ENCODE results near the gene SHANK3. TPM values are rescaled to one million over a fixed set of nuclear protein-coding genes. Genes with fewer than 3 reads are reported as not detected.

Gene SHANK3
- total and polyA plus RNA-seq, 2 experiments from 2014 or later, result 0.52 to 4.9 TPM

GRCh38 chr22:50701076-50701419, 28.4 kb downstream of the SHANK3 start (continued):
- TF ChIP-seq ETS1 (IDR thresholded peaks at IDR 0.05) (no peak), NANOG (IDR thresholded peaks at IDR 0.05; ENCODE audit: borderline replicate concordance) (no peak), CTCF (conservative IDR thresholded peaks at IDR 0.05; ENCODE audit: low read depth in 2 of 2) (no peak)

- Histone ChIP-seq H3K79me2 (replicated peaks; ENCODE audit: insufficient read depth) (no peaks in the 10 kb centered on the region), H3K4me1 (ENCODE audit: insufficient read depth) (no peaks in the 10 kb centered on the region), H3K9me2 (ENCODE audit: insufficient read depth) (no peaks in the 10 kb centered on the region), H3K27ac (ENCODE audit: low read depth) (no peak overlapping the region), H4K20me1 (replicated peaks; ENCODE audit: insufficient read depth) (no peaks in the 10 kb centered on the region), H2AFZ (no peak overlapping the region), H3K4me2 (no peak overlapping the region), H3K36me3 (ENCODE audit: insufficient read depth) (no peaks in the 10 kb centered on the region), H3K4me3 (no peak overlapping the region), H3K27me3 (ENCODE audit: insufficient read depth) (peaks cover 19% of the 10 kb centered on the region), H3F3A (replicated peaks; ENCODE audit: low read depth) (no peaks in the 10 kb centered on the region)
- DNase-seq (ENCODE audit: low spot score) (no peak), ATAC-seq (no peak)
- peaks cover 8% of the 10 kb centered on the region; the same call in 2 of the 3 replicates for H3K4me1 Mint-ChIP-seq
- H3K27ac Mint-ChIP-seq, result no peak overlapping the region
- H3K27me3 Mint-ChIP-seq (ENCODE audit: insufficient read depth, low read depth, poor library complexity), result peaks cover 27% of the 10 kb centered on the region
- no peaks in the 10 kb centered on the region; the same call in 2 of the 3 replicates for H3K36me3 Mint-ChIP-seq (ENCODE audit: low read depth)
- no peak overlapping the region for H3K4me3 Mint-ChIP-seq
- H3K9me3 Mint-ChIP-seq, result no peaks in the 10 kb centered on the region
- TF ChIP-seq ZNF331 (CRISPR knock-in tag; IDR thresholded peaks at IDR 0.05; ENCODE audit: low read depth) (no peak), EZH2phosphoT487 (IDR thresholded peaks at IDR 0.05; ENCODE audit: unreplicated experiment) (no peak), NANOG (IDR thresholded peaks at IDR 0.05; ENCODE audit: borderline replicate concordance) (no peak), STAT1 (IDR thresholded peaks at IDR 0.05; ENCODE audit: unreplicated experiment) (no peak), CTCF (conservative IDR thresholded peaks at IDR 0.05; ENCODE audit: low read depth in 2 of 2) (no peak), POLR2AphosphoS5 (IDR thresholded peaks at IDR 0.05; ENCODE audit: low read depth) (no peak), ETS1 (IDR thresholded peaks at IDR 0.05) (no peak), EZH2 (IDR thresholded peaks at IDR 0.05; ENCODE audit: low read depth, unreplicated experiment) (no peak), ZNF462 (CRISPR knock-in tag; IDR thresholded peaks at IDR 0.05) (no peak), CREB1 (CRISPR knock-in tag; IDR thresholded peaks at IDR 0.05; ENCODE audit: low read depth) (no peak), ZNF114 (CRISPR knock-in tag; IDR thresholded peaks at IDR 0.05) (no peak)
Observed at GRCh38 chr22:50701428-50702154, 29.0 kb downstream of the SHANK3 start.
